ENCODE data around the gene OXNAD1.
"Not testable (repeated sequence)": the region's sequence is repeated elsewhere in the genome, so short reads cannot be mapped to it uniquely, and the experiment has no call there.

The OXNAD1 gene

DNA sequence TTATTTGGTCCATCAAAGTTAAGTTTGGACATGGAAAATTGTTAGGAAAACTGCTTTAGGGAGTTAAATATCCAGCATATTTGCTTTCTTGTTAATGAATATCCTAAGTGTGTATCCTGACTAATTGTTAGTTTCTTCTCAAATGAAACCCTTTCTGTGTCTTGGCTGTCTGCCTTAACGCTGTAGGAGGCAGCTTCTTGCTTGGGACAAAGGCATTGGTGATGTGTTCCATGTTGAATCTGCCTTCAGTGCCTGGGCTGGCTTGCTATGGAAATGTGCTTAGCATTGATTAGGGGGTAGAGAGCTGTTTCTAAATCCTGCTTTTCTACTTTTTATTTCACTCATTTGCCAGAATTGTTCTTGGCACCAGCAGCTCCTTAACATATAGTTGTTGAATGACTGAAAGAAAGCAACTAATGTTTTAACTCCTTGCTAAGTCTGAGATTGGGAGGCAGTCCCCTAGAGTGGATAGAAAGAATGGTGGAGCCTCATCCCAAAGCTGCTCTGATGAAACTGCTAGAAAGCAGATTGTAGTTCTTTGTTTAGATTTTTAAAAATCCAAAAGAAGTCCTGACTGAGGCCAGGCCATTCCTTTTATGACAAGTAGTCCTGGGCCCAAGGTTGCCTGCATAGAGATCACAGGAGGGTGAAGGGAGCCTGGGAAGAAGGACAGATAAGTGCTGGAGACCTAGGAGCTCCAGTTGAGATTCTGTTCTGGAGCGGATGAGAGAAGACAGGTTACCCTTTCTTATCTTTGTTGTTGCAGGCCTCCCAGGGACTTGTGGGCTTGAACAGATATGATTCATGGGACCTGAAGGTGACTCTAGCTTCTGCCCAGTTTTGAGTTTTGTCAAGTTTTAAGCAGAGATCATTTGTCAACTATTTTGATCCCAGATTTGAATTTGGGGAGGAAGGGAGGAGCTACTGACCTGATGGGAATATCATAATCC lies 39.3 kb downstream of the OXNAD1 start:
- no peak for DNase-seq (ENCODE audit: low read depth in 2 of 2)

GRCh38 chr3:16305111-16305541 lies 40.1 kb downstream of the OXNAD1 start:
- peak in 1 of 2 donors; percentile 32 for DNase-seq (ENCODE audit: low read depth in 2 of 2)

- no peak for DNase-seq (ENCODE audit: low read depth in 2 of 2)
Measured at GRCh38 chr3:16307832-16308531, 43.0 kb downstream of the OXNAD1 start.

- no peak for DNase-seq (ENCODE audit: low read depth in 2 of 2)
Measured at GRCh38 chr3:16308727-16309126, 43.7 kb downstream of the OXNAD1 start.

GRCh38 chr3:16309558-16309957 lies 44.5 kb downstream of the OXNAD1 start:
- DNase-seq (ENCODE audit: low read depth in 2 of 2), result no peak

DNA sequence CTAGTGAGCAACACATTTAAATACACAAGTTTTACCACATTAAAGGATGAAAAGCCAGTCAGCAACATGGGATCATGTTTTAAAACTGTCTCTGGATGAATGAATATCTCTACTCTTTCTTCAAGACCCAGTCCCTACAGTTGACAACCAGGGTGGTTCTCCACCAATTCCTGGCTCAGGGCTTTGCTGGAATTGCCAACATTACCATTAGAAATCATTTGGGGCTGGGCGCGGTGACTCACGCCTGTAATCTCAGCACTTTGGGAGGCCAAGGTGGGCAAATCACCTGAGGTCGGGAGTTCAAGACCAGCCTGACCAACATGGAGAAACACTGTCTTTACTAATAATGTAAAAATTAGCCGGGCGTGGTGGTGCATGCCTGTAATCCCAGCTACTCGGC lies 45.5 kb downstream of the OXNAD1 start:
- not testable (repeated sequence) for DNase-seq (ENCODE audit: low read depth in 2 of 2)

- DNase-seq (ENCODE audit: low read depth in 2 of 2), result no peak
Measured at GRCh38 chr3:16311960-16312451, 47.0 kb downstream of the OXNAD1 start.

GRCh38 chr3:16313886-16314645 lies 49.1 kb downstream of the OXNAD1 start:
- DNase-seq (ENCODE audit: low read depth in 2 of 2), result no peak

DNA sequence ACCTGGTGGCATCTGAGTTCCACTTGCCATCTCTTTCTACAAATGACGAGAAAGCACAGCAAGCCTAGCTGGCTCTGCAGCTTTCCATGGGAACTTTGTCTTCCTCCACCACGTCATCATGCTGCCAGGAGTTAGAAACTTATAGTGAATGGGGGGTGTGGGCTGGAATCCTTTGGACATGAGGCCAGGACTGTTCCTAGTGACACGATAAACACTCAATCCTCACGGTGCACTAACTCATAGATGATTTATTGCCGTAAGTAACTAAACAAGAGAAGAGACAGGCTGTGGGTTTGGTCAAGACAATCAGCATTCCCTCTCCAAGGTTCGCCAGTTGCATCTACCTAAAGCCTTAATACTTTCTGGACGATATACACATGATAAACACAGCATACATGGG lies 50.6 kb downstream of the OXNAD1 start:
- DNase-seq (ENCODE audit: low read depth in 2 of 2), result no peak

- no peak for DNase-seq (ENCODE audit: low read depth in 2 of 2)
Measured at GRCh38 chr3:16316396-16316795, 51.4 kb downstream of the OXNAD1 start.

- DNase-seq (ENCODE audit: low read depth in 2 of 2), result no peak
Measured at GRCh38 chr3:16316847-16317560, 52.0 kb downstream of the OXNAD1 start.

DNA sequence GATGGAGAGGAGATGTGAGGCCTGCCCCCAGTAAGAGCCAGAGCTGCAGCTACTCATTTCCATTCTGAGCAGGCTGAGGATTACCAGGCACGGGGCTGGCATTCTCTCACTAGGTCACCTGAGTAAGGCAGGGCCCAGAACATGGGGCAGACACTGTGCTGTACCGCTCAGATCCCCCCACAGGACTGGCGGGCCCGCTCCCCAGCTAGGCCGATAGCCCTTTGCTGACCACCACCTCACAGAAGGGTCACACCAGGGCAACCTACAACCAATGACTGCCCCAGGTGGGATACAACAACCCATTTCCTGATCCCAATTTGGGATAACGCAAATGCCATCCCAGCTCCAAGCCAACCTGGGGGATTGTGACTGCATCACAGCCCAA lies 52.5 kb downstream of the OXNAD1 start:
- no peak for DNase-seq (ENCODE audit: low read depth in 2 of 2)

DNA sequence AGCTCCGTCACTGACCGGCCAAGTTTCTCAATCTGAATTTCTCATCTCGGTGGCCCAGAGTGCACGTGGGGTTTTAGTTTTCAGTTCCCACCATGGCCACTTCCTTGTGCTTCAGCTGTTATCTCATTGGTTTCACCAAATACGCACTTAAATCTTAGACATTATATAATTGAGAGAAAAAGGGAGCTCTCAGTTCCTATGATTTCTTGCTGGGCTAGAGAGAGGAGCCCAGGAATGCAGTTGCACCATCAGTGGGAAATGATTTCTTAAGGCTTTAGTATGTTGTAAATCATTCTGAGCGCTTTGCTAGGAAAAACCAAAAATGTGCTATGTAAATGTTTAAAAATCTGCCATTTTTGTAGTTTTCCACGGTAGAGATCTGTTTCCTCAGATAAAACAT lies 53.2 kb downstream of the OXNAD1 start:
- no peak for DNase-seq (ENCODE audit: low read depth in 2 of 2)

DNA sequence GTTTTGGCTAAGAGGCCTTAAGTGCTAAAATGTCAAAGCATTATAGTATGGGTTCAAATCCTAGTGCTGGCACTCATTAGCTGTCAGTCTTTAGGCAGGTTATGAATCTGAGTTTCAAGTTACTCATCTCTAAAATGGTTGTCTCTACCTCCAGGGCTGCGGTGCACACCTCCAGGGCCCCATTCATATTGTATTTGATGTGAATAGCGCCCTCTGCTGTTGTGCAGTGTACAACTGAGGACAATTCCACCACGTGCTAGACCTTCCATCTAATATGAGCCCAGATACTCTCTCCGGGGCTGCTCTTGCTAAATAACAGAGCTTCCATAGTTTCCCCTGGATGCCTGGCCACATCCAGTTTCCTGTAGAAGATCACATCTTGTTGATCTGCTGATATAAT lies 54.3 kb downstream of the OXNAD1 start:
- DNase-seq (ENCODE audit: low read depth in 2 of 2), result peak; percentile 57 to 61

- DNase-seq (ENCODE audit: low read depth in 2 of 2), result no peak
Measured at GRCh38 chr3:16319723-16320122, 54.7 kb downstream of the OXNAD1 start.

DNA sequence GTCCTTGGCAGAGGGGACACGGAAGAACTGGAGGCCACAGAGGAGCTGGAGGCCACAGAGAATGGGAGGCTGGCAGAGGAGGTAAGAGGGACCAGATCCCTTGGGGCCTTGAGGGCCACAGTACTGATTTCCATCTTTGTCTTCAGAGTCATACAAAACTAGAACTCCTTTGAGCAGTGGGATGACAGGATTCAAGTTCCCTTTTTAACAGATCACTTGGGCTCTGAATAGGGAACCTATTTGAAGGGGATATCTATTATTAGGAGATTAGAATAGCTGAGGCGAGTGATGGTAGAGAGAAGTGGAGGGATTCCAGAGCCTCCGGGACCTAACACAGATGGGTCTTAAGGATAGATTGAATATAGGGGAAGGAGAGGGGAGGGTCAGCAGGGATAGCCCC lies 55.7 kb downstream of the OXNAD1 start:
- no peak for DNase-seq (ENCODE audit: low read depth in 2 of 2)

GRCh38 chr3:16322189-16322588 lies 57.2 kb downstream of the OXNAD1 start:
- no peak for DNase-seq (ENCODE audit: low read depth in 2 of 2)

DNA sequence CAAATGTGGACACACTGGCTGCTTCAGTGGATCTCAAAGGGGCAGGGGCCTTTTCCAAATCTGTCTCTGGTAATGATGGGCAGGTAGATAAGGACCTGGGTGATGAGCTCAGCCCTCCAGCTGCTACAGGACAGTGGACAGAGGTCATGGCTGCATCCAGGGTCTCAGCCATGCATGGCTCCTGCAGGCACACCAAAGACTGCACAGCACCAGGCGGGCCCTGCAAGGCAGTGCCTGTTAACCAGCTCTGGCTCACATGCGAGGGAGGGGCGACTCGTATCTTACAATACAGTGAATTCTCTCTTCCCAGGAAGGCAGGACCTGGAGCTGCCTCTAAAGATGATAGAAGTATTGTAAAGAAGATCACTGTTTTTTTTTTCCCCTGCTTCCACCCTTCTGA lies 58.7 kb downstream of the OXNAD1 start:
- no peak for DNase-seq (ENCODE audit: low read depth in 2 of 2)

- DNase-seq (ENCODE audit: low read depth in 2 of 2), result no peak
Measured at GRCh38 chr3:16325850-16326249, 60.8 kb downstream of the OXNAD1 start.

DNA sequence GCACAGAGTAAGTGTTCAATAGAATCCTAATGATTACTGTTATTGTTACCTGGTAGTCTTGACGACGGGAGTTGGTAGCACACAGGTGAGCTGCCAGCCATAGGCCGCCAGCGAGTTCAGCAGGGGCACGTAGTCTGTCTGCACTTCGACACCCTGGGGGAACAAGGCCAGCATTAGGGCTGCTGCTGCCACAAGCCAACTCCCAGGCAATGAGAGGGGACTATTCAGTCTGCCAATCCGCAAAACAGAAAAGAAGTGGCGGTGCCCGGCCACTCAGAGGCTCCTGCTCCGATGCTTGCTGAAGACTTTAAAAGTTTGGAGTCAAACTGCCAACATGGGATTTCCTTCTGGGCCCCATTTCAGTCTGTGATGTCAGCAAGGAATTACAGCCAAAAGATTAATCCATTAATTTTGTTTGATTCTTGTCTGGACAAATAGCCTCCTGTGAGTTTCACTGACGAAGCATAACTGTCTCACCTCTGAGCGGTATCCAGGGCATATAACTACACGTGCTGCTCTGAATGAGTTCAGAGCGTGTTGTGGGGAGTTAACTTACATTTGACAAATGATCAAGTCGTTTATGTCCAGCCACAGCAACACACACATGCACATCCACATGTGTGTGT lies 61.8 kb downstream of the OXNAD1 start:
- DNase-seq (ENCODE audit: low read depth in 2 of 2), result no peak

DNA sequence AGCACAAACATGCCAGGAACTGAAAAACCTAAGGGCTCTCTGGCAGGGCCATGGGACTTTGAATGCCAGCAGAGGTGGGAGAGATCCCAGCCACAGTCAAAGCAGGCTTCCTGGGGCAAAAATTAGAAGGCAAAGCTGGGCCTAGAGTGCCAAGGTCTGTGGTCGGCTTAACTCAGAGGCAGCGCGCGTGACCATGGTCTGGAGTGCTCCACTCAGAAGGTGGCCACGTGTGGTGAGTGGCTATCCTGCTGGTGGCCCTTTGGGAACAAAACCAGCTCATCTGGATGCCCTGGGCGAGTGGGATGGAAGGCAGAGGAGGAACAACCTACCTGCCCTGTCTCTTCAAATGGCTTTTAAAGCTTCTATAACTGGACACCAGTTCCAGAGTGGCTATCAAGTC lies 63.1 kb downstream of the OXNAD1 start:
- no peak for DNase-seq (ENCODE audit: low read depth in 2 of 2)
